Subcutaneous abdominal adipose tissue (tissue), 5 donors: Measurements from ENCODE around the gene CELSR3.

Experiments
- H3K27ac ChIP-seq: one replicate; pipeline ENCODE4 v1.7.0; 2013; ENCODE audit warnings: low read depth, mild to moderate bottlenecking, inconsistent platforms, low read length, moderate library complexity
- H3K27me3 ChIP-seq, 5 donors: one replicate each; pipeline ENCODE4 v1.7.0; 2013; ENCODE audit warnings: low read length in 5 of 5, inconsistent platforms in 1 of 5; ENCODE audit not compliant: control insufficient read depth in 5 of 5, insufficient read depth in 4 of 5
- H3K36me3 ChIP-seq, 5 donors: one replicate each; pipeline ENCODE4 v1.7.0; 2013; ENCODE audit warnings: low read length in 5 of 5; ENCODE audit not compliant: control insufficient read depth in 5 of 5, insufficient read depth in 5 of 5
- H3K4me1 ChIP-seq, 5 donors: one replicate each; pipeline ENCODE4 v1.7.0; 2013; ENCODE audit warnings: low read length in 5 of 5, mild to moderate bottlenecking in 3 of 5, moderate library complexity in 1 of 5; ENCODE audit not compliant: control insufficient read depth in 5 of 5, insufficient read depth in 5 of 5
- H3K4me3 ChIP-seq, 5 donors: one replicate each; pipeline ENCODE4 v1.7.0; 2013; ENCODE audit warnings: low read length in 5 of 5, low read depth in 1 of 5
- H3K9ac ChIP-seq, 5 donors: one replicate each; pipeline ENCODE4 v1.7.0; 2013; ENCODE audit warnings: low read length in 5 of 5, mild to moderate bottlenecking in 4 of 5, moderate library complexity in 3 of 5
- H3K9me3 ChIP-seq, 5 donors: one replicate each; pipeline ENCODE4 v1.7.0; 2013; ENCODE audit warnings: low read length in 5 of 5; ENCODE audit not compliant: control insufficient read depth in 5 of 5
- donor health status: healthy.
- donor health status: healthy.
- donor health status: healthy.
- donor health status: healthy.
- donor health status: healthy.

Gene CELSR3

GRCh38 chr3:48629894-48630293 lies 32.8 kb downstream of the CELSR3 start:
- Histone ChIP-seq H3K36me3 (peaks cover 0 to 85% (median 74%) of the 10 kb centered on the region in 5 donors), H3K9me3 (no peaks in the 10 kb centered on the region), H3K4me3 (no peak overlapping the region), H3K9ac (no peak overlapping the region), H3K27ac (no peak overlapping the region), H3K27me3 (no peaks in the 10 kb centered on the region), H3K4me1 (peaks cover 7 to 12% (median 11%) of the 10 kb centered on the region in 5 donors)

DNA sequence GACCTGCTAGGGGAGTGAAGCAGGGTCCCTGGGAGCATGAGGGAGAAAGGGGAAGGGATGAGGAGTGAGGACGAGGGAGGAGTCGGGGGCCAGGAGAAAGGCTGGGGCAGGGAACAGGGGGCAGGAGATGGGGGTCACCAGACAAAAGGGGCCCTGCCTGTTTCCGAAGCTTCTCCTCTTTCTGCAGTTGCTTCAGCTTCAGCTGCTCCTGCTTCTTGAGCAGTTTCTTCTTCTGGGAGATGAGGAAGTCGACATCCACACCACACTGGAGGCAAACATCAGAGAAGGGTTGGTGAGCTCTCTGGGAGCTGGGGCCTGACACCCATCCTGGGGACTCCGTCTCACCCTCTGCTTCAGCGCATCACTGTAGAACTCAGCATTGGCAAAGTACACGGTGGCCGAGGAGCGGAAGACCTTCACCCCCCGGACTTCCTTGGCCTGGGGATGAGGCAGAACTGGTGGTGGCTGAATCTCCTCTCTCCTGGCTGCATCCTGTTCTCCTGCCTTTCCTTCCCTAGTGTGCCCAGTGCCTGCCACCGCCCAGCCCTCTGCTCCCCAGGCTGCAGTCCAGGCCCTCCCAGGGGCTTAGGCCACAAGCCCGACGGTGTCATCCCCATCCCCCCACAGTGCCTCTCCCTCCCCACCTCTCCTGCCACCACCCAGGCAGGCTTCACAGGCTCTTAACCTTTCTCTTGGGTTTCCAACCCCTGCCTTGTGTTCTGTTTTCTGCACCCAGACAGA lies 34.2 kb downstream of the CELSR3 start:
- Histone ChIP-seq H3K36me3 (peaks cover 0 to 87% (median 76%) of the 10 kb centered on the region in 5 donors), H3K4me3 (no peak overlapping the region), H3K9me3 (no peaks in the 10 kb centered on the region), H3K27me3 (no peaks in the 10 kb centered on the region), H3K4me1 (no peaks in the 10 kb centered on the region), H3K27ac (no peak overlapping the region), H3K9ac (no peak overlapping the region)

DNA sequence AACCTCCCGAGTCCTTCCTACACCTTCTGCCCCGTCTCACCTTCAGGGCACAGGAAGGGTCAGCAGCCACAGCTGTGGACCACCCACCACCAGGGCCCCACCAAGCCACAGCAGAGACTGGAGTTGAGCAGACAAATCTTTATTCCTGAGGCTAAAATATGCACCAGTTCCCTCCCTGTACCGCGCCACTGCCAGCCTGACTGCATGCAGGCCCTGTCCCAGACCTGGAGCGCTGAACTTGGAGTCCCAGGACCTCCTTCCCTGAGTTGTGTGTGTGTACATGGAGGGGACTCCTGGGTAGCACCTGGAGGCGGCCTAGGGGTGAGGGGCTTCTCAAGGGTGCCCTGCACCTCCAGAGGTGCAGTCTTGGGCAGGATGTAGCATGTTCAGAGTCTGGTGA lies 37.1 kb downstream of the CELSR3 start:
- H3K9ac ChIP-seq = no peak overlapping the region
- H3K36me3 ChIP-seq = peaks cover 0 to 59% (median 55%) of the 10 kb centered on the region in 5 donors
- H3K27ac ChIP-seq = no peak overlapping the region
- H3K4me1 ChIP-seq = no peaks in the 10 kb centered on the region
- H3K4me3 ChIP-seq = no peak overlapping the region
- no peaks in the 10 kb centered on the region for H3K9me3 ChIP-seq
- no peaks in the 10 kb centered on the region for H3K27me3 ChIP-seq

DNA sequence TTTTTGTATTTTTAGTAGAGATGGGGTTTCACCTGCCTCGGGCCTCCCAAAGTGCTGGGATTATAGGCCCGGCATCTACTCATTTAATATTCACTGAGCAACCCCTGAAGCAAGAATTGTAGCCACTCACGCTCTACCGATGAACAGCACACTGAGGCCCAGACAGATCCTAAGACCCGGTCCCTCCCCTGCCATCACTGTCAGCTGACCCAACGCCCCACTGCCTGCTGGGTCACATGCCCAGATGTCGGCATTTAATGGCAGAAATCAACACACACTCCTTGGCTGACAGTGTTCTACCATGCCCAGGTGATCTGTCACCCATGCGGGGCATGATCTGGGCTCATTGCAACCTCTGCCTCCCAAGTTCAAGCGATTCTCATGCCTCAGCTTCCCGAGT lies 37.9 kb downstream of the CELSR3 start:
- Histone ChIP-seq H3K4me1 (no peaks in the 10 kb centered on the region), H3K9ac (no peak overlapping the region), H3K27ac (no peak overlapping the region), H3K36me3 (peaks cover 0 to 51% (median 46%) of the 10 kb centered on the region in 5 donors), H3K9me3 (no peaks in the 10 kb centered on the region), H3K4me3 (no peak overlapping the region), H3K27me3 (no peaks in the 10 kb centered on the region)

- no peaks in the 10 kb centered on the region for H3K4me1 ChIP-seq
- no peaks in the 10 kb centered on the region for H3K27me3 ChIP-seq
- no peaks in the 10 kb centered on the region for H3K9me3 ChIP-seq
- no peak overlapping the region for H3K27ac ChIP-seq
- H3K4me3 ChIP-seq = no peak overlapping the region
- peaks cover 0 to 43% (median 40%) of the 10 kb centered on the region in 5 donors for H3K36me3 ChIP-seq
- H3K9ac ChIP-seq = no peak overlapping the region
Observed at GRCh38 chr3:48623851-48624547, 38.7 kb downstream of the CELSR3 start.

- Histone ChIP-seq H3K4me1 (no peaks in the 10 kb centered on the region), H3K27me3 (no peaks in the 10 kb centered on the region), H3K9me3 (peaks cover 0 to 14% (median 10%) of the 10 kb centered on the region in 5 donors), H3K36me3 (peaks cover 0 to 18% (median 16%) of the 10 kb centered on the region in 5 donors), H3K27ac (no peak within 1 kb of the TSS), H3K9ac (no peak within 1 kb of the TSS), H3K4me3 (no peak within 1 kb of the TSS)
Observed at GRCh38 chr3:48621461-48621869, 41.2 kb downstream of the CELSR3 start, which contains the start of gene TMEM89. TMEM89 (minus strand) TSS chr3:48621769; CDS start chr3:48621756, 13 bp downstream.

GRCh38 chr3:48619541-48620524 lies 42.9 kb downstream of the CELSR3 start:
- H3K9me3 ChIP-seq = peaks cover 0 to 14% (median 10%) of the 10 kb centered on the region in 5 donors
- H3K4me3 ChIP-seq = no peak overlapping the region
- no peaks in the 10 kb centered on the region for H3K4me1 ChIP-seq
- no peaks in the 10 kb centered on the region for H3K27me3 ChIP-seq
- H3K9ac ChIP-seq = no peak overlapping the region
- H3K27ac ChIP-seq = no peak overlapping the region
- H3K36me3 ChIP-seq = peaks cover 0 to 1% (median under 1%) of the 10 kb centered on the region in 5 donors

DNA sequence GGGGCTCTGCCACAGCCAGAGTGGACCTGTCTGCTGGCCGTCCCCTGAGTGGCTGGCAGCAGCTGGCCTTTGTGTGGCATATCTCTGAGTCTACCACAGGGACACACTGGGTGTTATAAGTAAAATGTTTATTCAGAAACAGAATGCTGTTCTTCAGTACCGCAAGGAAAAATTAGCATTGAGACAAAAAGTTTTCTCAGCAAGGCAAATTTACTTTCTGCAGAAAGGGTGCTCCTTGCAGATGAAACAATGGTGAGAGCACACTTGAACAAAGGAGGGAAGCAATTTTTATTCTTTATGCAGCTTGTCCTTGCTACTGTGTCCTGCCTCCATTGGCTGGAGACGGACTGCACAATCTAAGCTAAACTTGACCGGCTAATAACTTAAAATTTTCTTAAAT lies 45.1 kb downstream of the CELSR3 start:
- H3K4me3 ChIP-seq = no peak overlapping the region
- H3K27ac ChIP-seq = no peak overlapping the region

GRCh38 chr3:48614044-48614443 lies 48.6 kb downstream of the CELSR3 start:
- peaks cover 0 to 14% (median 10%) of the 10 kb centered on the region in 5 donors for H3K9me3 ChIP-seq
- H3K27me3 ChIP-seq = no peaks in the 10 kb centered on the region
- H3K36me3 ChIP-seq = no peaks in the 10 kb centered on the region
- no peak overlapping the region for H3K9ac ChIP-seq
- no peak overlapping the region for H3K4me3 ChIP-seq
- H3K4me1 ChIP-seq = peaks cover 0 to 6% (median 3%) of the 10 kb centered on the region in 5 donors
- H3K27ac ChIP-seq = no peak overlapping the region

More for the DNA sequence above, 45.1 kb downstream of the CELSR3 start:
- H3K9me3 ChIP-seq = peaks cover 0 to 14% (median 10%) of the 10 kb centered on the region in 5 donors
- H3K36me3 ChIP-seq = no peaks in the 10 kb centered on the region
- H3K27me3 ChIP-seq = no peaks in the 10 kb centered on the region
- H3K4me1 ChIP-seq = no peaks in the 10 kb centered on the region
- no peak overlapping the region for H3K9ac ChIP-seq
